SK-N-SH (cell line): ENCODE results near the gene MALAT1. TPM values are rescaled to one million over a fixed set of nuclear protein-coding genes. Genes with fewer than 3 reads are reported as not detected.
A peak's percentile ranks its signal among the peaks of the same experiment; 100 is the strongest.

Experiments
- ELF1 ChIP-seq: IDR thresholded peaks from 2 replicates; pipeline ENCODE4 v1.4.0; 2012
- EP300 ChIP-seq, 2 experiments: IDR thresholded peaks; 2 replicates each; pipeline versions ENCODE4 v1.4.0 to v1.6.1; 2012; ENCODE audit warnings: borderline replicate concordance in 1 of 2, low read depth in 1 of 2, low read length in 1 of 2
- FOSL2 ChIP-seq: IDR thresholded peaks from 2 replicates; pipeline ENCODE4 v1.4.0; 2012; ENCODE audit warnings: low read depth, mild to moderate bottlenecking, moderate library complexity, borderline replicate concordance
- GATA2 ChIP-seq: sonication (generic); formaldehyde crosslinking; IDR thresholded peaks from 2 replicates; pipeline ENCODE4 v1.5.0; 2020; ENCODE audit warnings: mild to moderate bottlenecking, missing genetic modification reagents
- JUND ChIP-seq: IDR thresholded peaks from 2 replicates; pipeline ENCODE4 v1.4.0; 2012
- PBX3 ChIP-seq: IDR thresholded peaks from 2 replicates; pipeline ENCODE4; 2012
- RAD21 ChIP-seq: IDR thresholded peaks from 2 replicates; pipeline ENCODE4 v1.6.1; 2012; ENCODE audit warnings: mild to moderate bottlenecking, low read length
- RFX5 ChIP-seq: IDR thresholded peaks from 2 replicates; pipeline ENCODE4 v1.6.1; 2012; ENCODE audit warnings: mild to moderate bottlenecking, improper control_type of control experiment, low read length
- RXRA ChIP-seq: IDR thresholded peaks from 2 replicates; pipeline ENCODE4 v1.4.0; 2012; ENCODE audit warnings: low read depth, mild to moderate bottlenecking, borderline replicate concordance
- SIN3A ChIP-seq: IDR thresholded peaks from 2 replicates; pipeline ENCODE4 v1.6.1; 2012; ENCODE audit warnings: low read depth, mild to moderate bottlenecking, low read length, moderate library complexity, borderline replicate concordance
- SMC3 ChIP-seq: IDR thresholded peaks from 2 replicates; pipeline ENCODE4 v1.6.1; 2012; ENCODE audit warnings: low read depth, low read length, improper control_type of control experiment
- TAF1 ChIP-seq: IDR thresholded peaks from 2 replicates; pipeline ENCODE4 v1.6.1; 2012; ENCODE audit warnings: low read depth, mild to moderate bottlenecking, low read length, moderate library complexity, borderline replicate concordance
- TCF12 ChIP-seq: IDR thresholded peaks from 2 replicates; pipeline ENCODE4 v1.4.0; 2012
- USF1 ChIP-seq: IDR thresholded peaks from 2 replicates; pipeline ENCODE4 v1.4.0; 2012; ENCODE audit warnings: low read depth, borderline replicate concordance
- USF2 ChIP-seq: fragments of 150-350 bp; IDR thresholded peaks from 2 replicates; pipeline ENCODE4 v1.6.1; 2017; ENCODE audit warnings: antibody characterized with exemption, low read length, low read depth, borderline replicate concordance
- ZBTB33 ChIP-seq: IDR thresholded peaks from 2 replicates; pipeline ENCODE4 v1.4.0; 2012; ENCODE audit warnings: low read depth, borderline replicate concordance
- polyA plus RNA-seq, 3 experiments: library from polyadenylated mRNA; depleted of rRNA; stranded (reverse); fragments of >200 nt; gene quantifications; 2 replicates each; pipeline ENCODE4 v1.2.3, GENCODE V29; 2012

The MALAT1 gene
- polyA plus RNA-seq, 1 of the 3 experiments (the other 2 are of a cell fraction) = 285 TPM

- no peak for TF ChIP-seq USF2
- TF ChIP-seq SMC3 = no peak
- TF ChIP-seq TCF12 = no peak
- no peak for TF ChIP-seq USF1
- peak; percentile 55; the same call in 1 of the 2 replicates for TF ChIP-seq ZBTB33
- no peak for TF ChIP-seq ELF1
- TF ChIP-seq EP300 (IDR thresholded peaks at IDR 0.05; ENCODE audit: borderline replicate concordance in 1 of 2, low read depth in 1 of 2, low read length in 1 of 2) = no peak
- TF ChIP-seq SIN3A = peak; percentile 9; the same call in 1 of the 2 replicates
- TF ChIP-seq RXRA = no peak
- no peak for TF ChIP-seq RAD21
- no peak for TF ChIP-seq FOSL2
- 0 out of 2 replicates have a peak, but pooled peaks have one; percentile 23 for TF ChIP-seq TAF1
- no peak; the same call in 1 of the 2 replicates for TF ChIP-seq JUND
- TF ChIP-seq PBX3 = 0 out of 2 replicates have a peak, but pooled peaks have one; percentile 1
- TF ChIP-seq RFX5 = no peak
- no peak for TF ChIP-seq GATA2 (CRISPR knock-in tag)
Measured at GRCh38 chr11:65505466-65506289, 6.8 kb downstream of the MALAT1 start (continued).
